HUES64 (cell line): ENCODE measurements around the gene TRAPPC12.
"Not testable (repeated sequence)": the region's sequence is repeated elsewhere in the genome, so short reads cannot be mapped to it uniquely, and the experiment has no call there.

Experiments used
- H3K27ac ChIP-seq: 2 replicates; pipeline ENCODE4 v1.7.0; 2013; ENCODE audit warnings: low read depth, low read length, inconsistent platforms
- H3K27me3 ChIP-seq: 2 replicates; pipeline ENCODE4 v1.6.1; 2013; ENCODE audit warnings: mild to moderate bottlenecking, low read length; ENCODE audit not compliant: insufficient read depth
- H3K36me3 ChIP-seq: 2 replicates; pipeline ENCODE4 v1.6.1; 2013; ENCODE audit warnings: mild to moderate bottlenecking, low read length; ENCODE audit not compliant: insufficient read depth
- H3K4me1 ChIP-seq: 2 replicates; pipeline ENCODE4 v1.6.1; 2013; ENCODE audit warnings: mild to moderate bottlenecking, low read length, moderate library complexity; ENCODE audit not compliant: insufficient read depth
- H3K4me3 ChIP-seq: 2 replicates; pipeline ENCODE4 v1.5.1; 2013; ENCODE audit warnings: mild to moderate bottlenecking, low read length, moderate library complexity
- H3K9ac ChIP-seq: 2 replicates; pipeline ENCODE4 v1.6.1; 2013; ENCODE audit warnings: mild to moderate bottlenecking, low read depth, low read length
- H3K9me3 ChIP-seq: 2 replicates; pipeline ENCODE4 v1.6.1; 2013; ENCODE audit warnings: low read depth, low read length; ENCODE audit not compliant: insufficient read depth
- WGBS: fragments of 150-250, 120-280 bp; methylation state at CpG from one replicate; pipeline ENCODE4 v1.1.7; 2013; ENCODE audit warnings: missing lambda C conversion rate; 5-methylcytosine and 5-hydroxymethylcytosine counted together

The TRAPPC12 gene

DNA sequence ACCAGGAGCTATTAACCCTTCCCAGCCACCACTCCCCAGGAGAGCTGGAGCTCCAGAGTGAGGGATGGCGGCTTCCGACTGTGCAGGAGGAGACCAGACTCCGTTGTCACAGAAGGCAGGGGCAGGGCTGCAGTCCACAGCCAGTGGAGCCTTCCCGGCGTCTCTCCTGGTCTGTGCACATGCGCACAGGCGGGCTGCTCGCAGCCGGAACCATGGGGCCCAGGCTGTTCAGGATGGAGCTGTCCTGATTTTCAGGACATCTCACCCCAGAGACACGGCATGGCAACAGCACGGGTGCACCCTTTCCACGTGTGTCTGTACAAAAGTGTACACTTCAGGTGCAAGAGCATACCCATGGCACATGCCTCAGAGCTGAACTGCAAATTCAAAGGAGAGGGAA lies 30.7 kb upstream of the TRAPPC12 start:
- no peak overlapping the region for H3K4me3 ChIP-seq
- H3K27me3 ChIP-seq, result no peaks in the 10 kb centered on the region
- no peaks in the 10 kb centered on the region for H3K9me3 ChIP-seq
- H3K36me3 ChIP-seq, result peaks cover 14% of the 10 kb centered on the region
- H3K9ac ChIP-seq, result no peak overlapping the region
- no peaks in the 10 kb centered on the region for H3K4me1 ChIP-seq
- WGBS, result 94% methylated on average over 12 of the region's 12 CpGs
- H3K27ac ChIP-seq, result no peak overlapping the region

DNA sequence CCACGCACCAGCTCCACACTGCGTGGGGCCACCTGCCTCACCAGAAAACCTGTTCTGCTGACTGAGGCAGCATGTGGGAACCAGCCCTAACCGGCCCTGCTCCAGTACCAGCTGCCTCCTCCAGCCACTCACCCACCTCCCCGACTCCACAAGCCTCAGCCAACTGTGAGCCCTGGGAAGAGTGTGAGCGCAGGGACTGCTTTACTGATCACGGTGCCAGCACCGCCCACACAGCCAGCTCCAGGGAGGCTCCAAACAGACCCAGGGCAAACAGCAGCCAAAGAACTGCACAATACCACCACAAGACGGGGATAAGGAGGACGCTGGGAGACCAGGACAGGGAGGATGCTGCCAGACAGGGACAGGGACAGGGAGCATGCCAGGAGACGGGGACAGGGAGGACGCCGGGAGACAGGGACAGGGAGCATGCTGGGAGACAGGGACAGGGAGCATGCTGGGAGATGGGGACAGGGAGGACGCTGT lies 30.2 kb upstream of the TRAPPC12 start:
- H3K27ac ChIP-seq, result no peak overlapping the region
- H3K27me3 ChIP-seq, result no peaks in the 10 kb centered on the region
- H3K4me1 ChIP-seq, result no peaks in the 10 kb centered on the region
- H3K36me3 ChIP-seq, result peaks cover 19% of the 10 kb centered on the region
- no peak overlapping the region for H3K9ac ChIP-seq
- H3K4me3 ChIP-seq, result no peak overlapping the region
- no peaks in the 10 kb centered on the region for H3K9me3 ChIP-seq
- WGBS, result 90% methylated on average over 13 of the region's 13 CpGs

DNA sequence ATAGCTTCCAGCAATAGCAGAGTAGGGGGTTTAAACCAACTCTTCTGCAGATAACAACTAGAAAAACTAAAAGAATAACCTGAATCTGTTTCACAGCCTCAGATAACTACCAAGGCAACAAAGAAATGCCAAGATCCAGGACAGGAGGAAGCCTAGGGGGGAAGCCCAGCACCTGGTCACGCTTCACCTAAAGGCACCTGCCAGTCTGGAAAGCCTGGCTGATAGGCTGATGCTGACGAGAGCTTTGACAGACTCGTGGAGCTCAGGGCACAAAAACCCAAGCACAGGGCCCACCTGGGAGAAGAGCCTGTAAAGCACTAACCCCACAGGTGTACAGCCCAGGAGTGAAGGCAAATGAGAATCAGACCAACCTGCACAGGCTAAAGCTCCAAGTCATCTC lies 24.5 kb upstream of the TRAPPC12 start:
- Histone ChIP-seq H3K9ac (no peak overlapping the region), H3K4me1 (0 out of 2 replicates have a peak, but pooled peaks cover 7% of the 10 kb centered on the region), H3K36me3 (peaks cover 16% of the 10 kb centered on the region), H3K27me3 (no peaks in the 10 kb centered on the region), H3K9me3 (no peaks in the 10 kb centered on the region), H3K27ac (no peak overlapping the region), H3K4me3 (no peak overlapping the region)
- WGBS, result 93% methylated on average over 3 of the region's 3 CpGs

DNA sequence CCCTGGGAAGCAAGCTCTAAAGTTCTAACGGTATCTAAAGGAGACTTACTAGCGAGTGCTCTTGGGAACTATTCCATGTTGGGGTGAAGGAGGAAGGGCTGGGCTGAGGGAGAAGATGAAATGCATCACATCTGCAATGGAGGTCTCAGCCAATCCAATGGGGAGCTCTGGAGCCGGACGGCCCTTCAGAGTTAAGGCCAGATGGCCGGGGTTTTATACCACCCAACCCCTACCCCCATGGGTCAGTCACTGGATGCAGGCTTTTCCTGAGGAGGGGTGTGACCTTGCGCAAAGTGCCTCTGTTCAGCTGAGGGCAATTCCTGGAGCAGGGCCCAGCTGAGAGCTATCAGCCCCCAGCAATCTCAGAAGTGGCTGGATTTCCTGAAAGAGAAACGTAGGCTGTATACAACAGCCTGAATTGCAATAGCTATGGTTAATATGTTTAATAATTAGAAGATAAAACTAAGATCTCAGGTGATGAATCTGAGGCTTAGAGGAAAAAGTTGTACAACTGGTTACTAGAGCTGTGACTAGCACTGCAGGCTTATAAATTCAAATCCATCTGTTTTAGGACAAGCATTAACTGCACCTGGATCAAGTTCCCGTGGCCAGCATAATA lies 23.4 kb upstream of the TRAPPC12 start:
- H3K27ac ChIP-seq, result peak overlapping the region; percentile 12; the same call in 1 of the 2 replicates
- 0 out of 2 replicates have a peak, but pooled peaks cover 7% of the 10 kb centered on the region for H3K4me1 ChIP-seq
- 94% methylated on average over 8 of the region's 8 CpGs for WGBS
- H3K27me3 ChIP-seq, result no peaks in the 10 kb centered on the region
- H3K9ac ChIP-seq, result no peak overlapping the region
- no peak overlapping the region for H3K4me3 ChIP-seq
- no peaks in the 10 kb centered on the region for H3K9me3 ChIP-seq
- H3K36me3 ChIP-seq, result peaks cover 16% of the 10 kb centered on the region

DNA sequence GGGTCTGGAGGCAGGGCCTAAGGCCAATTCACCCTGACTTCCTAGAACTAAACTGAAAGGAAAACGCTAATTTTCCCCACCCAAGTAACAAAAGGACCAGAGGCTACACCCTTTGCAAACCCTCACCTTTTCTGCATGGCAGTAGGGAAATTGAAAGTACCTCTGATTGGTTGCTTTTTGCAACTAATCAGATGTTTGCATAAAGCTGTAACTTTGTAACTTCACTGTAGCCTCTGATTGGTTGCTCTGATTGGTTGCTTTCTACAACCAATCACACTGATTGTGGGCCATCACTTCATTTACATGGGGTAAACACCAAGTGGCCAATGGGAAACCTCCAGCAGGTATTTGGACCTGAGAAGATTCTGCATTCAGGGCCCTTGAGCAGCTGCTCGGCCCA lies 22.7 kb upstream of the TRAPPC12 start:
- H3K27me3 ChIP-seq, result no peaks in the 10 kb centered on the region
- H3K27ac ChIP-seq, result no peak overlapping the region; the same call in 1 of the 2 replicates
- no peaks in the 10 kb centered on the region for H3K9me3 ChIP-seq
- H3K9ac ChIP-seq, result no peak overlapping the region
- H3K4me1 ChIP-seq, result 0 out of 2 replicates have a peak, but pooled peaks cover 7% of the 10 kb centered on the region
- no peak overlapping the region for H3K4me3 ChIP-seq
- H3K36me3 ChIP-seq, result peaks cover 16% of the 10 kb centered on the region
- 87% methylated on average over 2 of the region's 2 CpGs for whole genome bisulfite sequencing

DNA sequence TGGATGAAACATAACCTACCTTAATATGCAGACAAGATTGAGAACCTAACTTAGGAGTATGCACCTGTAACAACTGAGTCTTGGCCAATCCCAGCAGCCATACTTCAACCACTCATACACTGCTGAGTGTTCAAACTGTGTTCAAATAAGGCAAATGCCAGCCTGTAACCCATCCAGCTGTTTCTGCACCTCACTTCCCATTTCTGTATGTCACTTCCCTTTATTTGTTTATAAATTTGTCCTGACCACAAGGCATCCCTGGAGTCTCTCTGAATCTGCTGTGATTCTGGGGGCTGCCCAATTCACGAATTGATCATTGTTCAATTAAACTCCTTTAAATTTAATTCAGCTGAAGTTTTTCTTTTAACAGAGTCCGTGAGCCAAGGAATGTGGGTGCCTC lies 22.0 kb upstream of the TRAPPC12 start:
- H3K9me3 ChIP-seq, H3K9ac ChIP-seq, H3K27me3 ChIP-seq, H3K4me1 ChIP-seq, H3K4me3 ChIP-seq, H3K27ac ChIP-seq: not testable (repeated sequence)
- peaks cover 16% of the 10 kb centered on the region for H3K36me3 ChIP-seq
- WGBS, result 92% methylated on average over 2 of the region's 2 CpGs

DNA sequence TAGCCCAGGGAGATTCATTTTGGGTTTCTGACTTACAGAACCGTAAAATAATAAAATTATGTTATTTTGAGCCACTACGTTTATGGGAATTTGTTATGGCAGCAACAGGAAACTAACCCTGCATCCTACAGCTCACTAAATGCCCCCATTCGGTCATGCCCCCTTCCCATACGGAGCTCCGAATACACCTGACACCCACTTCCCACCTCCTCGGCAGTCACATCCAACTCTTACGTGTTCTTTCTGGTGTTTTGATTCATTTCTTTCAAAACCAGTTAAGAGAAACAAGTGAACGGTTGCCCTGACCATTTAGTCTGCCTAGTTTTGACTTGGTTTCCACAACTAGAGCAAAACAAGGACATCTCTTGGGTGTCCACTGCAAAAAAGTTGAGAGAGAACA lies 21.6 kb upstream of the TRAPPC12 start:
- 0 out of 2 replicates have a peak, but pooled peaks cover 7% of the 10 kb centered on the region for H3K4me1 ChIP-seq
- no peaks in the 10 kb centered on the region for H3K9me3 ChIP-seq
- no peak overlapping the region for H3K9ac ChIP-seq
- no peak overlapping the region for H3K4me3 ChIP-seq
- WGBS, result 96% methylated on average over 8 of the region's 8 CpGs
- no peak overlapping the region for H3K27ac ChIP-seq
- H3K36me3 ChIP-seq, result peaks cover 14% of the 10 kb centered on the region
- H3K27me3 ChIP-seq, result no peaks in the 10 kb centered on the region

DNA sequence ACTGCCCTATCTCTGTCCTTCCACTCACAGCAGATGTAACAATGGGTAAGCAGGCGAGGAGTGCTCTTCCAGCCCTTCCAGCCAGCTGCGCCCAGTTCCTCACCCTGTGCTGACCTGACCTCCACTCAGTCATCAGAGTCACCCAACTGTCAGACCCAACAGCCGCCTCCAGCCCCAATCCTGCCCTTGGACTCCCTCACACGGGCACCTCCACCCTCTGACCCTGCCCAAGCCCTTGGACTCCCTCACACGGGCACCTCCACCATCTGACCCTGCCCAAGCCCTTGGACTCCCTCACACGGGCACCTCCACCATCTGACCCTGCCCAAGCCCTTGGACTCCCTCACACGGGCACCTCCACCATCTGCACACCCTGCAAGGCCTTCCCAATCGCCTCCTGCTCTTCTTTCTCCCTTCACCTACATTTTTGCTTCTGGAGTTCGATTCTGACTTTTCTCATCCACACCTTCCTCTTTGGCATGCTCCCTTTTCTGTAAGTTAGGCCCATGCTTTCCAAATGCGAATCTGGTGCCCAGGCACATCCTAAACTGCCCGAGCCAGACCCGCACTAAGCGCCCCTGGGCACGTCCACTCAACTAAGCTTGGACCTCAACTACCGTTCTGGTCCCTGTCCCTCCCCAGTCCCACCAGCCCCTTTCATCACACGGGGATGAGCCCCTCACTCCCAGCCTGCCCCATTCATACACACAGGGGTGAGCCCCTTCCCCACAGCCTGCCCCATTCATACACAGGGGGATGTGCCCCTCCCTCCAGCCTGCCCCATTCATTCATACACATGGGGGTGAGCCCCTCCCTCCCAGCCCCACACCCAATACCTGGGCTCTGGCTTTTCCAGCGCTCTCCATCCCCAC lies 17.7 kb upstream of the TRAPPC12 start:
- H3K9ac ChIP-seq, result no peak overlapping the region
- H3K27ac ChIP-seq, result no peak overlapping the region
- no peaks in the 10 kb centered on the region for H3K27me3 ChIP-seq
- 86% methylated on average over 17 of the region's 17 CpGs for WGBS
- H3K4me3 ChIP-seq, result no peak overlapping the region
- no peaks in the 10 kb centered on the region for H3K36me3 ChIP-seq
- no peaks in the 10 kb centered on the region for H3K9me3 ChIP-seq
- H3K4me1 ChIP-seq, result 0 out of 2 replicates have a peak, but pooled peaks cover 2% of the 10 kb centered on the region

DNA sequence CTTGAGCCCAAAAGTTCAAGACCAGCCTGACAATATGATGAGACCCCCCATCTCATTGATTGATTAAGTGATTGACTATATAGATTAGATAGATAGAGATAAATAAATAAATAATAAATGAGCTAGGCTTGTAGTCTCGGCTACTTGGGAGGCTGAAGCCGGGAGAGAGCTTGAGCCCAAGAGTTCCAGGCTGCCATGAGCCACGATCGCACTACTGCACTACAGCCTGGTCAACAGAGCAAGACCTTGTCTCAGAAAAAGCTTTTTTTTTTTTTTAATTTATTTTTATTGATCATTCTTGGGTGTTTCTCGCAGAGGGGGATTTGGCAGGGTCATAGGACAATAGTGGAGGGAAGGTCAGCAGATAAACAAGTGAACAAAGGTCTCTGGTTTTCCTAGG lies 14.3 kb upstream of the TRAPPC12 start:
- Histone ChIP-seq H3K9ac (no peak overlapping the region), H3K4me3 (no peak overlapping the region), H3K9me3 (peaks cover 11% of the 10 kb centered on the region), H3K27ac (no peak overlapping the region), H3K36me3 (0 out of 2 replicates have a peak, but pooled peaks cover 7% of the 10 kb centered on the region), H3K27me3 (no peaks in the 10 kb centered on the region), H3K4me1 (no peaks in the 10 kb centered on the region)
- WGBS, result 95% methylated on average over 4 of the region's 5 CpGs

DNA sequence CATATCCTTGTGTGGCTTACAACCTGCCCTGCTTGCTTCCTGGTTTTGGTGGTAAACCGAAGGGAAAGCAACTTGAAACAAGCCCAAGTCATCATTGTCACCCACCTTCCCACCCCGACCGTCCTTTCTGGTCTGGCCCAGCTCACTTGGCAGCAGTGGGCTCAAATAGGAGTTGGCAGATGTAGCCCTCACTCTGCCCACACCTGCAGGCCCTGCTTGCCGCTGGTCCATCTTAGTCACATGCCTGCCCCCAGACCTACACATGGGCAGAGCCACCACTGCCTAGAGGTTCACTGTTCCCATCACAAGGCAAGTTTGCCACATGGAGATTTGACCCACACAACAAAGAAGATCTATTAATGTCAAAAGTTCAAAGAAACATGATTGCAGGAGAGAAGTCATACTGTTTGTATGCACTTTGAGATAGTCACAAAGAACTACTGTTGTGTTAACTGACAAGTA lies 11.2 kb upstream of the TRAPPC12 start:
- Histone ChIP-seq H3K9me3 (peaks cover 11% of the 10 kb centered on the region), H3K4me1 (no peaks in the 10 kb centered on the region), H3K36me3 (0 out of 2 replicates have a peak, but pooled peaks cover 7% of the 10 kb centered on the region), H3K27me3 (no peaks in the 10 kb centered on the region), H3K4me3 (no peak overlapping the region), H3K27ac (no peak overlapping the region), H3K9ac (no peak overlapping the region)
- over 99% methylated on average over 4 of the region's 4 CpGs for WGBS
